Hematopoietic multipotent progenitor cell treated with erythropoietin and hydrocortisone succinate and interleukin-3 and kit ligand, for 4 days (in vitro differentiated cells): ENCODE measurements around the gene A1BG.

Experiments used
- DNase-seq: peaks from one replicate; pipeline ENCODE4 v3.0.0-alpha.2; 2015

Gene A1BG

GRCh38 chr19:58352760-58353671, at the start of gene A1BG:
Gene A1BG, minus strand, starts transcription at chr19:58353492. Its CDS starts 55 bp downstream, at chr19:58353437.
- DNase-seq = no peak

- DNase-seq = no peak
Measured at GRCh38 chr19:58401840-58402421, 48.6 kb upstream of the A1BG start.

GRCh38 chr19:58400916-58401839, 47.9 kb upstream of the A1BG start:
- DNase-seq = peak; percentile 100

GRCh38 chr19:58400316-58400915, 47.1 kb upstream of the A1BG start:
- DNase-seq = peak; percentile 45

- DNase-seq = no peak
Measured at GRCh38 chr19:58399903-58400302, 46.6 kb upstream of the A1BG start.

GRCh38 chr19:58398545-58398944, 45.3 kb upstream of the A1BG start:
- DNase-seq = no peak

- no peak for DNase-seq
Measured at GRCh38 chr19:58398087-58398486, 44.8 kb upstream of the A1BG start.

- DNase-seq = peak; percentile 35
Measured at GRCh38 chr19:58397533-58398037, 44.3 kb upstream of the A1BG start.

GRCh38 chr19:58396691-58397532, 43.6 kb upstream of the A1BG start:
- no peak for DNase-seq

GRCh38 chr19:58395979-58396627, 42.8 kb upstream of the A1BG start:
- DNase-seq = peak; percentile 57

- peak; percentile 50 for DNase-seq
Measured at GRCh38 chr19:58395220-58395978, 42.1 kb upstream of the A1BG start, which contains the start of gene RNF225. Gene RNF225, plus strand, starts transcription at chr19:58395656. Its CDS starts 434 bp downstream, at chr19:58396090.

GRCh38 chr19:58394821-58395219, 41.5 kb upstream of the A1BG start:
- DNase-seq = no peak

GRCh38 chr19:58393725-58394033, 40.4 kb upstream of the A1BG start:
- DNase-seq = no peak

- DNase-seq = no peak
Measured at GRCh38 chr19:58392945-58393724, 39.8 kb upstream of the A1BG start.

- no peak for DNase-seq
Measured at GRCh38 chr19:58388175-58388526, 34.9 kb upstream of the A1BG start.

- peak; percentile 35 for DNase-seq
Measured at GRCh38 chr19:58387338-58388174, 34.3 kb upstream of the A1BG start.

GRCh38 chr19:58386576-58387337, 33.5 kb upstream of the A1BG start, which contains the start of gene RPS5:
Gene RPS5, plus strand, starts transcription at chr19:58387269. Its CDS starts 869 bp downstream, at chr19:58388138.
- peak; percentile 100 for DNase-seq
